Central memory CD8-positive, alpha-beta T cell (primary cell): ENCODE measurements around the gene CPVL.

Source experiments
- ATAC-seq: fragments of 150-1000 bp; cut with Tn5 transposase; replicated peaks from 2 replicates; pipeline ENCODE4 v1.10.0; 2022; ENCODE audit warnings: mild to moderate bottlenecking, moderate FRiP score, moderate number of reproducible peaks; ENCODE audit not compliant: poor library complexity, severe bottlenecking; ENCODE audit errors: extremely low read depth
- DNase-seq, 2 donors: peaks; one replicate each; pipeline ENCODE4 v3.0.0; 2021; ENCODE audit warnings: low spot score in 2 of 2
- H3K27ac Mint-ChIP-seq: one replicate; pipeline ENCODE4 v1.8.0; 2022; ENCODE audit warnings: low read depth, mild to moderate bottlenecking, moderate library complexity, mixed read lengths
- H3K27me3 Mint-ChIP-seq: one replicate; pipeline ENCODE4 v1.8.0; 2022; ENCODE audit warnings: mixed read lengths
- H3K36me3 Mint-ChIP-seq: one replicate; pipeline ENCODE4 v1.8.0; 2022; ENCODE audit warnings: mild to moderate bottlenecking, moderate library complexity, mixed read lengths; ENCODE audit not compliant: insufficient read depth
- H3K4me1 Mint-ChIP-seq: one replicate; pipeline ENCODE4 v1.8.0; 2022; ENCODE audit warnings: mixed read lengths
- H3K4me3 Mint-ChIP-seq: one replicate; pipeline ENCODE4 v1.8.0; 2022; ENCODE audit warnings: mild to moderate bottlenecking, moderate library complexity, mixed read lengths
- H3K9me3 Mint-ChIP-seq: one replicate; pipeline ENCODE4 v1.8.0; 2022; ENCODE audit warnings: mixed read lengths

The CPVL gene

DNA sequence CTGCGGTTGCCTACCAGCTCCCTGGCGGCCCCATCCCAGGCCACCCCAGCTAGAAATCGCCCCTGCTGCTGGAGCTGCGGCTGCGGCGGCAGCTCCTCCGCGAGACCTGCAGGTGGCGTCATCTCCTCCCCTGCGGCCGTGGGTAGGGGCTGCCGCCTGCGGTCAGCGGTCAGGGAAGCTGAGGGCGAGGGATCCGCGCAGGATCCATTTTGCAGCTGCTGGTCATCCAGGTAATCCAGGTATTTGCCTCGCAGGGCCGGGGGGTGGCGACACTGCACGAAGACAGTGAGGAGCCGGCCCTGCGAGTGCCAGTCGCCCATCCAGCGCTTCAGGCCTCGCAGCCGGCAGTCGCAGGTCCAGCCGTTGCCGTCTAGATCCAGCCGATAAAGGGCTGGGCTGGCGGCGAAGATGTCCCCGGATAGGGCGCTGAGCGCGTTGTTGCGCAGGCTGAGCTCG, 189.7 kb downstream of the CPVL start:
- Mint-ChIP-seq H3K4me3 (no peak overlapping the region), H3K9me3 (no peaks in the 10 kb centered on the region), H3K4me1 (peaks cover 5% of the 10 kb centered on the region), H3K27ac (no peak overlapping the region), H3K27me3 (peaks cover 87% of the 10 kb centered on the region), H3K36me3 (peaks cover 2% of the 10 kb centered on the region)
- ATAC-seq (no peak), DNase-seq (no peak)

DNA sequence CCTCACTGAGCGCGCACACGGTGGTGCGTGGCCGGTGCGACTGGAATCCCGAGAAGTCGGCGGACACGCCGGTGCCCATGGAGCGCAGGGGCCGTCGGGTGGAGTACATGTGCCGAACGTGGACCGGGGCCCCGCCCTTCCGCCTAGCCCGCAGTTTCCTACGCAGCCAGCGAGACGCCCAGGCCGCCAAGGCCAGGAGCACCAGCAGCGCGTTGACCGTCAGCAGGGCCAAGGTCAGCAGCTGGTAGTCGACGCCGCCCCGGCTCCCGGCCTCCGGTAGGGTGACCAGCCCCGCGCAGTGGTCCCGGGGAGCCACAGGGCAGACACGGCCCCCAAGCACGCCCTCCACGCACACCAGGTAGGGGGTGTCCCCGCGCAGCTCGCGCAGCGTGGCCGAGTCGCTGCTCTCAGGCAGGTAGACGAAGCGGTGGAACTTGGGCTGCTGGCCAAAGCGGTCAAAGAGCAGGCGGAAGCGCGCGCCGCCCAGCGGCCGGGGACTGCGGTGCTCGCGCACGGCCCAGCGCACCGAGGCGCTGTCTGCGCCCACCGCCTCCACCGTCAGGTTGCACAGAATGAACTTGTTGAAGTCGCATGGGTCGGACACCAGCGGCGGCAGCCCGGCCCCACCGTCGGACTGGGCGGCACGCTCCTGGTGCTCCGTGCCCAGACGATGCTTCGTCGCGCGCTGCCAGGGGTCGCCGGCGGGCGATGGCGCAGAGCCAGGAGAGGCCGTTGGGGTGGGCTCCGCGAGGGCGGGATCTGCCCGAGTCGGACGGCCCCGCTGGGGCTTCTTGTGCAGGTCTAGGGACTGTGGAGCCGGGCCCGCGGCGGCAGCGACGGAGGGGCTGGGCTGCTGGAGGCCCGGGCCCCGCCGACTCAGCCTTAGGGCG, 190.4 kb downstream of the CPVL start:
- Mint-ChIP-seq H3K27me3 (peaks cover 87% of the 10 kb centered on the region), H3K4me3 (no peak overlapping the region), H3K4me1 (peaks cover 5% of the 10 kb centered on the region), H3K36me3 (peaks cover 2% of the 10 kb centered on the region), H3K27ac (no peak overlapping the region), H3K9me3 (no peaks in the 10 kb centered on the region)
- DNase-seq = no peak
- ATAC-seq = no peak

DNA sequence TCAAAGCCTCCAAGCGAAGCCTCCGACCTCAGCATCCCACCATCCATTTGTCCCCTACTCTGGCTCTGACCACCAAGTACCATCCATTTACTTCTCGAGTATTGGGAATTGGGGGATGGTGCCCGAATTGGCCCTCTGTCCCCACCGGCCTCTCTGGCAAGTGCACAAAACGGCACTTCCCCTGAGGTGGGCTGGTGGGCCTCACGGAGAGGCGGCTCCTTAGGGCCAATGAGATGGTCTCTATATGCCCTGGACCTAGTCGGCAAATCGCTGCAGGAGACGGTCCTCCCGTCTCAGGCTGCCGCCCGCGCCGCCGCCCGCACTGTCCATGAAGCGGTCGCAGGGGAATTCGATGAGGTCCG, 191.0 kb downstream of the CPVL start:
- H3K4me3 Mint-ChIP-seq = no peak overlapping the region
- H3K4me1 Mint-ChIP-seq = peaks cover 5% of the 10 kb centered on the region
- DNase-seq (no peak), ATAC-seq (no peak)
- H3K9me3 Mint-ChIP-seq = no peaks in the 10 kb centered on the region
- no peak overlapping the region for H3K27ac Mint-ChIP-seq
- peaks cover 2% of the 10 kb centered on the region for H3K36me3 Mint-ChIP-seq
- H3K27me3 Mint-ChIP-seq = peaks cover 87% of the 10 kb centered on the region

DNA sequence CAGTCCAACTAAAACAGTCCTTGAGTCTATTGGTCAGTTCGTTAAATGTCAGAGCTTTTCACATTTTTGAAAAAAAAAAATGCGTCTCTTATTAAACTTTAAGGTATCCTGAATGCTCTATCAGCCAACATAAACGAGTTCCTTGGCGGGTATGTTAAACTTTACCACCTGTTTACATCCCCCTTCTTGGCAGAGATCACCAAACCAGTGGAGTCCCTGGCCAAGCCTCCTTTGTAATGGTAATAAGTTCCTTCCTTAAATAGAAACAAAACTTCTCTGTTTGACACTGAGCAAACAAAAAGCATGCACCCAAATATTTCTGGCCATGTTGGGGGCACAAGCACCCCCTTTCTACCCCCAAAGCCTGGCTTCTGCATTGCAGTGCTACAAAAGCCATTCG, 191.4 kb downstream of the CPVL start:
- Mint-ChIP-seq H3K4me1 (peaks cover 5% of the 10 kb centered on the region), H3K27me3 (peaks cover 87% of the 10 kb centered on the region), H3K36me3 (peaks cover 2% of the 10 kb centered on the region), H3K9me3 (no peaks in the 10 kb centered on the region), H3K4me3 (no peak overlapping the region), H3K27ac (no peak overlapping the region)
- DNase-seq (no peak), ATAC-seq (no peak)

DNA sequence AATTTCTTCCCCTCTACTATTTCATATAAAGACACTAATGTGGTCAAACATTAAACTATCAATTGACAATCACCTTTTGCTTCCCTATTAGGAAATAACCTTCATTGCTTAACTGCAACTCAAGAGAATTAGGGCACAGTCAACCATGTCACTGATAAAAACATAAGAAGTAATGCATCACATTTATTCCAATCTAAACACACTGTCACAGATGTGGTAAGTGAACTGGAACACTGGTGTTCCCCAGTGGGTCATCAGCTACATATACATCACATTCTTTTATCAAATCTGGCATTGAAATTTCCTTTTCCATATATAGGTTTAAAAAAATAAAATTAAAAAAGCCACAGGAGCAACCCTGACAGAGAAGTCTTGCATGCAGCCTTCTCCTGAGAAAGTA, 191.9 kb downstream of the CPVL start:
- Mint-ChIP-seq H3K36me3 (peaks cover 2% of the 10 kb centered on the region), H3K4me1 (peaks cover 5% of the 10 kb centered on the region), H3K27ac (no peak overlapping the region), H3K4me3 (no peak overlapping the region), H3K9me3 (no peaks in the 10 kb centered on the region), H3K27me3 (peaks cover 87% of the 10 kb centered on the region)
- no peak for DNase-seq
- no peak for ATAC-seq

DNA sequence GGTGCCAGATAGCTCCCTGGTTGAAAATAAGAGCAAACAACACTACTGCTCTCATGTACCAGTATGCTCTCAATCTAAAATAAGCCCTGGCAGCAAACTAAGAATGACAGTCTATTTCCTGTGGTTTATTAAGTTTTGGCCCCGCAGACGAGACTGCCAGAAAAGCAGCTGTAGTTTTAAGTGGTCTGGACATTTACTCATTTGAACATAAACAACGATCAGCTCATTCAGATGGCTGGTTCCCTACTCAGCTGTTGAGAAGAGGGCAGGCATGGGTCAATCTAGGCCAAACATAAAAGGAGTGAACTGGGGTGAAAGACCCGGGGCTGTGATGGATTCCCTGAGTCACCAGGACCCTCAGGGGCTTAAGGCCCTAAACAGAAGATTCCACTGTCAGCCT, 192.7 kb downstream of the CPVL start:
- H3K4me1 Mint-ChIP-seq = peaks cover 5% of the 10 kb centered on the region
- ATAC-seq (no peak), DNase-seq (no peak)
- H3K27me3 Mint-ChIP-seq = peaks cover 80% of the 10 kb centered on the region
- H3K9me3 Mint-ChIP-seq = no peaks in the 10 kb centered on the region
- peaks cover 2% of the 10 kb centered on the region for H3K36me3 Mint-ChIP-seq
- H3K4me3 Mint-ChIP-seq = no peak overlapping the region
- H3K27ac Mint-ChIP-seq = no peak overlapping the region
